Activated naive CD4-positive, alpha-beta T cell treated with anti-CD3 and anti-CD28 coated beads, Interleukin-2, amount 50 U/mL, for 16 hours (primary cell): ENCODE results near the gene TUBA3E.
"Not testable (repeated sequence)": the region's sequence is repeated elsewhere in the genome, so short reads cannot be mapped to it uniquely, and the experiment has no call there.

ENCODE experiments used
- DNase-seq: peaks from one replicate; pipeline ENCODE4 v3.0.0-alpha.2; 2020

The TUBA3E gene

DNA sequence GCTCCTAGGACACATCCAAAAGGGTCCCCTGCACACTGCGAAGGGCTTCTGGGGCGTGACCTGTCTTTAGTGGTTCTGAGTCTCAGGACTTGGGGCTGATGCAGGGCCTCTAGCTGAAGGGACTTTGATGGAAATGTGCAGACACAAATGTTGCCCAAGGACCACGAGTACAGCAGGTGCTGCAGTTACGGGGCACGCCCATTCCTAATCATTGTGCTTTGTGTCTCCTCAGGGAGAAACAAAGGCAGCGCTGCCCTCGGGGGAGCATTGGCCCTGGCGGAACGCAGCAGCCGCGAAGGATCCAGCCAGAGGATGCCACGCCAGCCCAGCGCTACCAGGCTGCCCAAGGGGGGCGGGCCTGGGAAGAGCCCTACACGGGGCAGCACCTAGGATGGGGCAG, 8.0 kb downstream of the TUBA3E start:
- no peak for DNase-seq

DNA sequence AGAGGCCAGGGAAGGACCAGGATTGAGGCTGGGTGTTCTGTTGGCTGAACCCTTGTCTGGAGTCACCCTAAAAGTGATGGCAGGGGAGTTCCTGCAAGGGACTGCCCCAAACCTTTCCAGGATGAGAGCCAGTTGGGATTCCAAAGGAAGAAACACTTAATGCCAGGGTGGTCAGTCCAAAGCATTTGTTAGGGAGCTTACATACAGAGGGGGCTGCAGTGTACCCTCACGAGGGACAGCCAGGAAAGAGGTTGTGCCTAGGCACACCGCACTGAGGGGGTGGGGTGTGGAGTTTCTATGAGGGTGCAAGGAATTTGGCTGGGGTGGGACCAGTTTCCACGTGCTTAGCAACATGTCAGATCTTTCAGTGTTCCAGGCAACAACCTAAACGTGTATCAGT, 9.3 kb downstream of the TUBA3E start:
- DNase-seq = not testable (repeated sequence)

DNA sequence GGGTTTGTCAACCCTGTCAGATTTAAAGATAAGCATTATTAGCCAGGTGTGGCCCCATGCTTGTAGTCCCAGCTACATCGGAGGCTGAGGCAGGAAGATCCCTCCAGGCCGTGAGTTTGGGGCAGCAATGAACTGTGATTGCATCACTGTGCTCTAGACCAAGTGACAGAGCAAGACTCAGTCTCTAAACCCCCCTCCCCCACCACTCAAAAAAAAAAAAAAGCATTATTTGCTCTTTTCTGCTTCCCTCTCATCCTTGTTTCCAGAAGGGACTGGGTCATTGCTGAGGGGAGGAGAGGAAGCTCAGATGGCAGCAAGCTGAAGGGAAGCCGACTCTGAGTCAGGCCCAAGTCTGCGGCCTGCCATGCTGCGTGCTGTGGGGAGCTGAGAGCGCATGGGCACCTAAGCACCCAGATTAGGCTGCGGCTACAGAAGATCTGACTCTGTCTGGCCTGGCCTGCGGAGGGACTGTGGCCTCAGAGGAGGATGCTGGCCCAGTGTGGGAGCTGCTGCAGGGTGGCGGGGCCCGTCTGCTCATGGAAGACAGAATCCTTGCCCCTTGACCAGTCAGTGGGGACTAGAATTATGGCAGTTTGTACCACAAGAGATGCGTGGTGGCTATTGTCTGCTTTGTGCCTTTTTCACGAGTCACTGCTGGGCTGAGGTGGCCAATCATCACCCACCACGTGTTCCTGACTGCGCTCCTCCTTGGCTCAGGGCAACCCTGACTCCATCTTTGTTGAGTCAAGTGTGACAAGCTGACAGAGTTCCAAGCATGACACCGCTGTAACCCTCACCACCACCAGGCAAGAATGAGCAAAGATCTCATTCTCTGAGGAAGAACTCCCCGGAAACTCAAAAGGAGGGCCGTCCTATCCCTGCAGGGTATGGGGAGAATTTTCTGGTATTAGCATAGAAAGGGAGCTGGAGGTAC, 10.1 kb downstream of the TUBA3E start:
- DNase-seq = not testable (repeated sequence)

GRCh38 chr2:130187268-130187667, 11.0 kb downstream of the TUBA3E start:
- DNase-seq = no peak

GRCh38 chr2:130186391-130186790, 11.8 kb downstream of the TUBA3E start:
- DNase-seq = no peak

DNA sequence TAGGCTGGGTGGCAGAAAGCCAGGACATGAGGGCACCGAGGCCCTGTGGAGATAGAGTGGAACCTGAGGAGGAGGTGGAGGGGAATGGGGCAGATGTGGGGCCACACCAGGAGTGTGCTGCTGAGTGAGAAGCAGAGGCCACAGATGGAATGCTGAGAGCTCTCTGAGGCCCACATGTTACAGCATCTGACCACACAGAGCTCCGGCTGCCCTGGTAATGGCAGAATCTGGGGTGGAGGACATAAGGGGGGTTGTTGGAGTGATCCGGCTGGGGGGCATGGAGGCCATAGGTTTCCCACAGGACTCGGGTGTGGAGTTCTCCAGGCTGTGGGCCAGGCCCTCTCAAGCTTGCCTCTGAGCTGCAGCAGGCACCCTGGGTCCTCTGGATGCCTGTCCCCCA, 12.3 kb downstream of the TUBA3E start:
- no peak for DNase-seq

- no peak for DNase-seq
Measured at GRCh38 chr2:130185436-130185835, 12.8 kb downstream of the TUBA3E start.

DNA sequence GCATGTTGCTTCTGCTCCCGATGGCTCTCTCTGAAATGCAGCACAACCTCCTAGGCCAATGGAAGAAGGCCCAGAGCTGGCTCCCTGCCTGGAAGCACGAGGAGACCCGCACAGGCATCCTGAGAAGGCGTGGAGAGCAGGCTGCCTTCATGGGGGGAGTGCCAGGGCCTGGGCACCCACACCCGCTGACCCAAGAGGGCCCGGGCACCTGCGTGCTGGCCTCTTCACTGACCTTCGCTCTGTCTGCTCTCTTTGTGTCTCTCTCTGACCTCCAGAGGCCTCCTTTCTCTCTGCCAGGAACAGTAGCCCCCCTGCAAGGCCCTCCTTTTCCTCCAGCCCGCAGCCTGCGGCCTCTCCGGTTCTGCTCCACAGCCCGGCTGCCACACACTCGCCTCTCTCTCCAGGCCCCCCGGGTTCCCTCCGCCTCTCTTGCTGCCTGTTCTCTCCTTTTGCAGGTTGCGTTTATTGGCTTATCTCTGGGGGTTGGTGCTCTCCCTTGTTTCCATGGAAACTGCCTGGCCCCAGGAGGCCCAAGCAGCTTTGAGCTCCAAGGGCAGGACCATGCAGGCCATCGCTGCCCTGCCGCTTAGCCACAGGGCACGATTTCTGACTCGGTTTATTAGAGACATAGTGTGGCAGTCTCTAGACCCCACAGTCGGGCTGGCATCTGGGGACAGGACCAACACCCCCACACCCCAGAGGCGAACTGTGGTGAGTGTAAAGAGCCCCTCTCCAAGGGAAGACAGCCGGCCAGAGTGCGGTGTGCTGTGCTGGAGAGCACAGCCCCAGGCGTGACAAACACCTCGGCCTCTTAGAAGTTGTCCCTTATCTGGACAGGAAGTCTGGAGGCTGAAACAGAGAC, 14.5 kb downstream of the TUBA3E start:
- no peak for DNase-seq

- DNase-seq = not testable (repeated sequence)
Measured at GRCh38 chr2:130182826-130183511, 15.3 kb downstream of the TUBA3E start.

GRCh38 chr2:130181880-130182682, 16.2 kb downstream of the TUBA3E start, which contains the start of gene MZT2B:
Gene MZT2B (plus strand): TSS chr2:130182262. CDS start chr2:130182283, 21 bp downstream.
- DNase-seq = peak; percentile 92

DNA sequence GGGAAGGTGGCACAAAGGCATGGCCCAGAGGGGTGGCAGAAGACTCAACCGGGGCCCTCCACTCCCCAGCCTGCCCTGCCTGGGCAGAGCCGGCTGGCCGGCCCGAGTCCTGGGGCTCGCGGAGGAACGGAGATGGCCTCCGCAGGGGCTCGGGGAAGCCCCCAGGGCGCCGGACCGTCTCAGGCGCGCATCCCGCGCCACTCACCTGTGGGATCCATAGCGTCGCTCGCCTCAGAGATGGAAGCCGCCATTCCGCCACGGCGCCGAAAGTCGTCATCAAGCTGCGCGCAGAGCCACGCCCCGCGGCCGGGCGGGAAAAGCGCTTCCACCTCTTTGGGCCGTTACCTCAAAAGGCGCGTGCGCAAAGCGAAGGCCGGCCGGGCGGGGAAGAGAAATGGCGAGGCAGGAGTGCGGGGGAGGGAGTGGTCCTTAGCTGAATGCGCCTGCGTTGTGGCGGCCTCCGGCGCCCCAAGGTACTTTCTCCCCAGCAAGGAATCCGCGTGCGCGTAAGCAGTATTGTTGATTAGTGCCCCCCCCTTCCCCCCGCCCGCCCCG, 16.8 kb downstream of the TUBA3E start, which contains the start of gene SMPD4:
SMPD4 (minus strand) TSS at position 278 of the 555 bp plus-strand sequence. CDS start 5,010 bp downstream, outside the sequence.
- DNase-seq = peak; percentile 98

DNA sequence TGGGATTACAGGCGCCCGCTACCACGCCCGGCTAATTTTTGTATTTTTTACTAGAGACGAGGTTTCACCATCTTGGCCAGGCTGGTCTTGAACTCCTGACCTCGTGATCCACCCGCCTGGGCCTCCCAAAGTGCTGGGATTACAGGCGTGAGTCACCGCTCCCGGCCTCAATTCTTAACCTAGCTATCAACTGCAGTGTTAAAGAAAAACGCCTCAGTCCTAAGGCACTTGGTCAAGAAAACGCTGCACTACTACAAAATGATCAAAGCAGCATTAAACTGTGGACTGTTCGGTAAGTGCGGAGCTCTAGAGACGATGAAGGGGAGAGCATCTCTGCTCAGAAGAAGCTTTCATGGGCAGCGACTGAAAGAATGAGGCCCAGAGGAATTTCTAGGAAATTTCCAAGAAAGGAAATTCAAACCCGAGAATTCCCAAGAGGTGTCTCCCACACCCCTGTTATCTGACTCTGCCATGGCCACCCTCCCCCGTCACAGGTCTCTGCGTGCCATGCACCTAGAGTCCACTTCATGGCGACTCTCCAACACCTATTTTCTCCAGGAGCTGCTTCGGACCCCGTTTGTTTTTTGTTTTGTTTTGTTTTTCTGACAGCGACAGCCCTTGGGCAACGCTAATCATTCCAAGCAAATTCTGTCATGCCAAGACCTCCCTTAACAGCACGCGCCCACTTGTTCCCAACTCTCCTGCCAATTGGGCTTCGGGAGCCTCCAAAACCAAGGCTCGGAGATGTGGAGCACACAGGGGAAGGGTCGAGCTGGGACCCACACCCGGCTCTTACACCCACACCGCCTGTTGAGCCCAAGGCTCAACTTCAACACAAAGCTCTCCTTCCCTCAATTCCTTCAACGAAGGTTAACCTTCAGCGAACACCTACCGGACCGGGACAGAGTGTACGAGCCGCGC, 17.6 kb downstream of the TUBA3E start:
- DNase-seq = not testable (repeated sequence)

DNA sequence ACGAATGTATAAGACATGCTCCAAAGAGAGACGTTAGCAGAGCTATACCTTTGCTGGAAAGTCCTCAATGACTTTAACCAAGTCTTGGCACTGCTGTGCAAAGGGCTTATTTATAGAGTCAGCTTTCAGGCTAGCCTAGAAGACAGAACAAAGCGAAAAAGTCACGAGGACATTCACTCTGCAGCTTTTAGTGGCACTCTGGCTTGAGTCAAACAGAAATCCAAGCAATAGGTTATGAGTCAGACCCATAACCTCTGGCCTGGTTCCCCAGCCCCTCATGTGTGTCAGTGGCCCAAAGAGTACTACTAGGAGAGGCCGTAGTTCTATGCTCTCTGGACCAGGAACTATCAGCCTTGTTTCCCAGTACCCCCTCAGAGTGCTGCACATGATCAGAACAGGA, 23.4 kb downstream of the TUBA3E start:
- not testable (repeated sequence) for DNase-seq

- DNase-seq = no peak
Measured at GRCh38 chr2:130169896-130170295, 28.3 kb downstream of the TUBA3E start.

- not testable (repeated sequence) for DNase-seq
Measured at GRCh38 chr2:130169163-130169562, 29.1 kb downstream of the TUBA3E start.

- DNase-seq = not testable (repeated sequence)
Measured at GRCh38 chr2:130166611-130167010, 31.6 kb downstream of the TUBA3E start.

- no peak for DNase-seq
Measured at GRCh38 chr2:130165293-130166016, 32.8 kb downstream of the TUBA3E start.

- no peak for DNase-seq
Measured at GRCh38 chr2:130162968-130163367, 35.3 kb downstream of the TUBA3E start.

DNA sequence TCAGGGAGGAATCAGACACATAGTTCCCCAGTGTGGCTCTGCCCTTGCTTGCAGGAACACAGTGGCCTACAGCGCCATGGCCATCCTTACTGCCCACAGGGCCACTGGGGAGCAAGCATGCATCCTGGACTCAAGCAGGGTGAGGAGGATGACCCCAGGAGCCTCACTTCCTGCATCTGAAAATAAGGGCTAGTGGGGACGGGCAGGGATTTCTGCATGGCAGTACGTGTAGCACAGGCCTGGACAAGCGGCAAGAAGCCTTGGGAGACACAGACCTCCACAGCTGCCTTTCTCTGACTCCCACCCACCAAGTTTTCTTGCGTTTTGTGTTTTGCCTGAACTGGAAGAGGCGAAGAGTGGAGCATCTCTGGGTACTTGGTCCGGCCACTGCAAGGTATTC, 35.8 kb downstream of the TUBA3E start:
- not testable (repeated sequence) for DNase-seq
